Liver (tissue), 9 donors: ENCODE data around the gene LRRC4B. TPM values are rescaled to one million over a fixed set of nuclear protein-coding genes. Genes with fewer than 3 reads are reported as not detected.

Experiments used
- DNase-seq: peaks from one replicate; pipeline ENCODE4 v3.0.0-alpha.2; 2017; ENCODE audit warnings: low spot score
- H3K27ac ChIP-seq, 2 donors: one replicate each; pipeline ENCODE4 v1.7.0; 2013; ENCODE audit warnings: inconsistent platforms in 2 of 2, low read length in 2 of 2, control low read depth in 1 of 2, low read depth in 1 of 2, mild to moderate bottlenecking in 1 of 2
- H3K27me3 ChIP-seq, 4 donors: one replicate each; pipeline versions ENCODE4 v1.6.1 to v1.7.0; 2013; ENCODE audit warnings: low read length in 3 of 4, inconsistent platforms in 1 of 4, mild to moderate bottlenecking in 1 of 4, moderate library complexity in 1 of 4; ENCODE audit not compliant: control insufficient read depth in 4 of 4, insufficient read depth in 4 of 4
- H3K36me3 ChIP-seq, 4 donors: one replicate each; pipeline versions ENCODE4 v1.6.1 to v1.7.0; 2013; ENCODE audit warnings: low read length in 3 of 4, mild to moderate bottlenecking in 3 of 4, low read depth in 1 of 4, moderate library complexity in 1 of 4; ENCODE audit not compliant: control insufficient read depth in 4 of 4, insufficient read depth in 3 of 4
- H3K4me1 ChIP-seq, 4 donors: one replicate each; pipeline versions ENCODE4 v1.6.1 to v1.7.0; 2013; ENCODE audit warnings: low read length in 3 of 4, mild to moderate bottlenecking in 3 of 4, moderate library complexity in 1 of 4; ENCODE audit not compliant: control insufficient read depth in 4 of 4, insufficient read depth in 4 of 4
- H3K4me3 ChIP-seq, 3 donors: one replicate each; pipeline versions ENCODE4 v1.6.1 to v1.7.0; 2013; ENCODE audit warnings: low read length in 3 of 3, control low read depth in 1 of 3, low read depth in 1 of 3, mild to moderate bottlenecking in 1 of 3
- H3K9ac ChIP-seq, 2 donors: one replicate each; pipeline ENCODE4 v1.7.0; 2013; ENCODE audit warnings: low read length in 2 of 2, mild to moderate bottlenecking in 2 of 2, moderate library complexity in 2 of 2, control low read depth in 1 of 2, low read depth in 1 of 2
- H3K9me3 ChIP-seq, 4 donors: one replicate each; pipeline versions ENCODE4 v1.6.1 to v1.7.0; 2013; ENCODE audit warnings: low read length in 3 of 4; ENCODE audit not compliant: control insufficient read depth in 4 of 4
- EGR1 ChIP-seq, 2 donors: IDR thresholded peaks; 2 replicates each; pipeline ENCODE4 v1.6.1; 2016 to 2018; ENCODE audit warnings: antibody characterized with exemption in 2 of 2, low read depth in 2 of 2
- FOXA1 ChIP-seq: IDR thresholded peaks from 2 replicates; pipeline ENCODE4 v1.6.1; 2016; ENCODE audit warnings: antibody characterized with exemption
- FOXA2 ChIP-seq: IDR thresholded peaks from 2 replicates; pipeline ENCODE4 v1.6.1; 2016; ENCODE audit warnings: antibody characterized with exemption
- GABPA ChIP-seq, 2 donors: IDR thresholded peaks in 1 of 2; conservative IDR thresholded peaks in 1 of 2; 2 replicates each; pipeline ENCODE4 v1.6.1; 2016; ENCODE audit warnings: antibody characterized with exemption in 2 of 2, mild to moderate bottlenecking in 1 of 2, moderate library complexity in 1 of 2
- HNF4A ChIP-seq, 2 donors: conservative IDR thresholded peaks; 2 replicates each; pipeline ENCODE4 v1.6.1; 2016; ENCODE audit warnings: antibody characterized with exemption in 2 of 2, mild to moderate bottlenecking in 2 of 2
- HNF4G ChIP-seq: IDR thresholded peaks from 2 replicates; pipeline ENCODE4 v1.6.1; 2016; ENCODE audit warnings: antibody characterized with exemption
- JUND ChIP-seq, 2 donors: IDR thresholded peaks; 2 replicates each; pipeline ENCODE4 v1.6.1; 2016; ENCODE audit warnings: antibody characterized with exemption in 2 of 2
- NR2F2 ChIP-seq: IDR thresholded peaks from 2 replicates; pipeline ENCODE4 v1.6.1; 2016; ENCODE audit warnings: antibody characterized with exemption
- RAD21 ChIP-seq, 2 donors: IDR thresholded peaks; 2 replicates each; pipeline ENCODE4 v1.6.1; 2016; ENCODE audit warnings: antibody characterized with exemption in 2 of 2, mild to moderate bottlenecking in 2 of 2
- RXRA ChIP-seq, 2 donors: IDR thresholded peaks; 2 replicates each; pipeline ENCODE4 v1.6.1; 2017 to 2018; ENCODE audit warnings: antibody characterized with exemption in 2 of 2, mild to moderate bottlenecking in 1 of 2
- TAF1 ChIP-seq: conservative IDR thresholded peaks from 2 replicates; pipeline ENCODE4 v1.6.1; 2016; ENCODE audit warnings: antibody characterized with exemption, mild to moderate bottlenecking
- YY1 ChIP-seq: IDR thresholded peaks from 2 replicates; pipeline ENCODE4 v1.6.1; 2016; ENCODE audit warnings: antibody characterized with exemption, mild to moderate bottlenecking
- WGBS: extraction: QIAGEN DNeasy Blood & Tissue Kit; methylation state at CpG from one replicate; pipeline ENCODE4 v1.1.7; 2013; 5-methylcytosine and 5-hydroxymethylcytosine counted together
- polyA plus RNA-seq, 2 donors: library from polyadenylated mRNA; stranded (reverse) in 1 of 2; unstranded in 1 of 2; fragments of 200-250 nt in 1 of 2; fragments of >200 nt in 1 of 2; fragmentation: Nextera tagmentation in 1 of 2; extraction: Ambion mirVana in 1 of 2; gene quantifications; one replicate each; pipeline versions ENCODE4 v1.2.1 to v1.2.3, GENCODE V29; 2013 to 2015
- total RNA-seq, 2 donors: library from RNA; depleted of rRNA; stranded (reverse); fragments of >200 nt; gene quantifications; one replicate each; pipeline ENCODE4 v1.2.3, GENCODE V29; 2014
- TF ChIP-seq, protein P1 (sequence below): IDR thresholded peaks from 2 replicates; pipeline ENCODE4 v1.6.1; 2016; ENCODE audit warnings: antibody characterized with exemption
- TF ChIP-seq, protein P2 (sequence below): IDR thresholded peaks from 2 replicates; pipeline ENCODE4 v1.6.1; 2016; ENCODE audit warnings: antibody characterized with exemption
- TF ChIP-seq, protein P3 (sequence below): IDR thresholded peaks from 2 replicates; pipeline ENCODE4 v1.6.1; 2016; ENCODE audit warnings: antibody characterized with exemption
- TF ChIP-seq, protein P4 (sequence below): fragments of 150-350 bp; IDR thresholded peaks from 2 replicates; pipeline ENCODE4 v1.5.1; 2017; ENCODE audit warnings: improper control_type of control experiment, low read depth, low read length; ENCODE audit not compliant: missing input control
- donor health status: healthy.
- donor health status: healthy.
- donor health status: healthy.
- donor health status: healthy.
- donor health status: healthy.

LRRC4B gene
- total and polyA plus RNA-seq, 4 donors, result 0.11 to 1.1 (median 0.79) TPM

DNA sequence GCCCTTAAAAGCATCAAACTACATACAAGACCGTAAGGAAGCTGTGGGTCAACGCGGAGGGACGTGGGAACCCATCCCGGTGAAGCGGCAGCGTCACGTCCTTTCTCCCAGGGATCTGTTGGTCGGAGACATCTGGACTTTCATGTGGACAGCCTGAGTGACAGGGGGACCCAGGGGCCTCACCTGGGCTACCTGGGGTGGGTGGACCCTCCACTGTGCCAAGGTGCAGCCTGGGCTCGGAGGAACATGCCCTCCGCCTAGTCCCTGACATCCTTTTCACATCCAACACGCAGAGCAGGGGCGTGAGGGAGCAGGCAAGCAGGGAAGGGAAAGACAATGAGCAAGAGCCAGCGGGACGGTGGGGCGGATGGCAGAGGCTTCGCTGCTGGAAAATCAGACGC is 77.8 kb downstream of the LRRC4B start:
- TF ChIP-seq, protein P1, sequence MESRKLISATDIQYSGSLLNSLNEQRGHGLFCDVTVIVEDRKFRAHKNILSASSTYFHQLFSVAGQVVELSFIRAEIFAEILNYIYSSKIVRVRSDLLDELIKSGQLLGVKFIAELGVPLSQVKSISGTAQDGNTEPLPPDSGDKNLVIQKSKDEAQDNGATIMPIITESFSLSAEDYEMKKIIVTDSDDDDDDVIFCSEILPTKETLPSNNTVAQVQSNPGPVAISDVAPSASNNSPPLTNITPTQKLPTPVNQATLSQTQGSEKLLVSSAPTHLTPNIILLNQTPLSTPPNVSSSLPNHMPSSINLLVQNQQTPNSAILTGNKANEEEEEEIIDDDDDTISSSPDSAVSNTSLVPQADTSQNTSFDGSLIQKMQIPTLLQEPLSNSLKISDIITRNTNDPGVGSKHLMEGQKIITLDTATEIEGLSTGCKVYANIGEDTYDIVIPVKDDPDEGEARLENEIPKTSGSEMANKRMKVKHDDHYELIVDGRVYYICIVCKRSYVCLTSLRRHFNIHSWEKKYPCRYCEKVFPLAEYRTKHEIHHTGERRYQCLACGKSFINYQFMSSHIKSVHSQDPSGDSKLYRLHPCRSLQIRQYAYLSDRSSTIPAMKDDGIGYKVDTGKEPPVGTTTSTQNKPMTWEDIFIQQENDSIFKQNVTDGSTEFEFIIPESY, result no peak
- TF ChIP-seq EGR1 (IDR thresholded peaks at IDR 0.05; ENCODE audit: low read depth in 2 of 2) (no peak), RAD21 (IDR thresholded peaks at IDR 0.05) (no peak), YY1 (no peak), RXRA (IDR thresholded peaks at IDR 0.05) (no peak), TAF1 (no peak), GABPA (IDR thresholded peaks at IDR 0.05 in 1 of 2, conservative IDR thresholded peaks at IDR 0.05 in 1 of 2) (no peak), JUND (IDR thresholded peaks at IDR 0.05) (no peak), FOXA2 (no peak), FOXA1 (no peak)
- TF ChIP-seq, protein P2, sequence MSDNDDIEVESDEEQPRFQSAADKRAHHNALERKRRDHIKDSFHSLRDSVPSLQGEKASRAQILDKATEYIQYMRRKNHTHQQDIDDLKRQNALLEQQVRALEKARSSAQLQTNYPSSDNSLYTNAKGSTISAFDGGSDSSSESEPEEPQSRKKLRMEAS, result no peak
- TF ChIP-seq, protein P3, sequence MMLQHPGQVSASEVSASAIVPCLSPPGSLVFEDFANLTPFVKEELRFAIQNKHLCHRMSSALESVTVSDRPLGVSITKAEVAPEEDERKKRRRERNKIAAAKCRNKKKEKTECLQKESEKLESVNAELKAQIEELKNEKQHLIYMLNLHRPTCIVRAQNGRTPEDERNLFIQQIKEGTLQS, result no peak
- TF ChIP-seq, protein P4, sequence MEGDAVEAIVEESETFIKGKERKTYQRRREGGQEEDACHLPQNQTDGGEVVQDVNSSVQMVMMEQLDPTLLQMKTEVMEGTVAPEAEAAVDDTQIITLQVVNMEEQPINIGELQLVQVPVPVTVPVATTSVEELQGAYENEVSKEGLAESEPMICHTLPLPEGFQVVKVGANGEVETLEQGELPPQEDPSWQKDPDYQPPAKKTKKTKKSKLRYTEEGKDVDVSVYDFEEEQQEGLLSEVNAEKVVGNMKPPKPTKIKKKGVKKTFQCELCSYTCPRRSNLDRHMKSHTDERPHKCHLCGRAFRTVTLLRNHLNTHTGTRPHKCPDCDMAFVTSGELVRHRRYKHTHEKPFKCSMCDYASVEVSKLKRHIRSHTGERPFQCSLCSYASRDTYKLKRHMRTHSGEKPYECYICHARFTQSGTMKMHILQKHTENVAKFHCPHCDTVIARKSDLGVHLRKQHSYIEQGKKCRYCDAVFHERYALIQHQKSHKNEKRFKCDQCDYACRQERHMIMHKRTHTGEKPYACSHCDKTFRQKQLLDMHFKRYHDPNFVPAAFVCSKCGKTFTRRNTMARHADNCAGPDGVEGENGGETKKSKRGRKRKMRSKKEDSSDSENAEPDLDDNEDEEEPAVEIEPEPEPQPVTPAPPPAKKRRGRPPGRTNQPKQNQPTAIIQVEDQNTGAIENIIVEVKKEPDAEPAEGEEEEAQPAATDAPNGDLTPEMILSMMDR, result no peak
- WGBS, result 95% methylated on average over 18 of the region's 18 CpGs
- Histone ChIP-seq H3K36me3 (no peaks in the 10 kb centered on the region), H3K27me3 (no peaks in the 10 kb centered on the region), H3K9me3 (no peaks in the 10 kb centered on the region), H3K27ac (no peak overlapping the region), H3K9ac (no peak overlapping the region), H3K4me3 (no peak overlapping the region), H3K4me1 (no peaks in the 10 kb centered on the region)
- no peak for DNase-seq

DNA sequence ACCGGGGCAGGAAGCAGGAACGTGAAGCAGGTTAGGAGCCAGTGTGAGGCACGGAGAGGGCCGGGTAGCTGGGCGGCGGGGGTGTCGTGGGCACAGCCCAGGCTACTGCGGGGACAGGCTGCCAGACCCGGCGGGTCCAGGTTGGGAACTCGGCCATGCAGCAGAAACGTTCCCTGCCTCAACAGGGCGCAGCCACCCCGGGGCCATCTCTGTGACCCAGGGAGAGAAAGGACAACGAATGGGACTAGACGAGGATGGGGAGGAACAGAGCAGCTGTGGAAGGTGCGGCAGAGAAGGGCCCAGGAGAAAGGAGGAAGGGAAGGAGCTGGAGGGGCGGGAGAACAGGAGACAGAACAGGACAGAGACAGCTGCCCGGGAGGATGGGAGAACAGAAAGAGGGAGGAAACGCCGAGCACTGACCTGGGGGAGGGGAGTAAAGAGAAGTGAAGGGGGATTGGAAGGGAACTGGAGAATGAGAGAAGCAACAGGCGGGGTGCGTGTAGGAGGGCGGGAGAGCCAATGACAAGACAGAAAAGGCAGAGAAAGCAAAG is 78.7 kb downstream of the LRRC4B start:
- H3K9ac ChIP-seq, result no peak overlapping the region
- H3K4me1 ChIP-seq, result no peaks in the 10 kb centered on the region
- no peak overlapping the region for H3K4me3 ChIP-seq
- H3K9me3 ChIP-seq, result no peaks in the 10 kb centered on the region
- WGBS, result 55% methylated on average over 24 of the region's 24 CpGs
- TF ChIP-seq JUND (IDR thresholded peaks at IDR 0.05), result no peak
- TF ChIP-seq EGR1 (IDR thresholded peaks at IDR 0.05; ENCODE audit: low read depth in 2 of 2), result no peak
- TF ChIP-seq, protein P2, result no peak
- TF ChIP-seq RAD21 (IDR thresholded peaks at IDR 0.05), result no peak
- TF ChIP-seq NR2F2, result no peak
- no peak for TF ChIP-seq FOXA2
- TF ChIP-seq, protein P4, result no peak
- no peak for TF ChIP-seq YY1
- TF ChIP-seq FOXA1, result no peak
- TF ChIP-seq HNF4G, result no peak
- no peak for TF ChIP-seq GABPA (IDR thresholded peaks at IDR 0.05 in 1 of 2, conservative IDR thresholded peaks at IDR 0.05 in 1 of 2)
- TF ChIP-seq TAF1, result no peak
- no peak for TF ChIP-seq HNF4A (conservative IDR thresholded peaks at IDR 0.05)
- TF ChIP-seq, protein P1, result no peak
- no peaks in the 10 kb centered on the region for H3K36me3 ChIP-seq
- no peak overlapping the region for H3K27ac ChIP-seq
- no peaks in the 10 kb centered on the region for H3K27me3 ChIP-seq
- no peak for DNase-seq
